Suprapubic skin (tissue), 3 donors: ENCODE results near the gene GRK5.

Source experiments
- POLR2A ChIP-seq, 2 donors: fragments of 450-650 bp; IDR thresholded peaks; one replicate each; pipeline ENCODE4 v1.6.1; 2017; ENCODE audit warnings: antibody characterized with exemption in 2 of 2, mild to moderate bottlenecking in 2 of 2, moderate library complexity in 2 of 2
- TF ChIP-seq, protein P1 (sequence below), 2 donors: fragments of 200-600 bp in 1 of 2; fragments of 450-650 bp in 1 of 2; sonication (generic) in 1 of 2; IDR thresholded peaks; one replicate each; pipeline ENCODE4 v1.5.1; 2016 to 2019; ENCODE audit warnings: antibody characterized with exemption in 2 of 2, mild to moderate bottlenecking in 1 of 2, moderate library complexity in 1 of 2

DNA sequence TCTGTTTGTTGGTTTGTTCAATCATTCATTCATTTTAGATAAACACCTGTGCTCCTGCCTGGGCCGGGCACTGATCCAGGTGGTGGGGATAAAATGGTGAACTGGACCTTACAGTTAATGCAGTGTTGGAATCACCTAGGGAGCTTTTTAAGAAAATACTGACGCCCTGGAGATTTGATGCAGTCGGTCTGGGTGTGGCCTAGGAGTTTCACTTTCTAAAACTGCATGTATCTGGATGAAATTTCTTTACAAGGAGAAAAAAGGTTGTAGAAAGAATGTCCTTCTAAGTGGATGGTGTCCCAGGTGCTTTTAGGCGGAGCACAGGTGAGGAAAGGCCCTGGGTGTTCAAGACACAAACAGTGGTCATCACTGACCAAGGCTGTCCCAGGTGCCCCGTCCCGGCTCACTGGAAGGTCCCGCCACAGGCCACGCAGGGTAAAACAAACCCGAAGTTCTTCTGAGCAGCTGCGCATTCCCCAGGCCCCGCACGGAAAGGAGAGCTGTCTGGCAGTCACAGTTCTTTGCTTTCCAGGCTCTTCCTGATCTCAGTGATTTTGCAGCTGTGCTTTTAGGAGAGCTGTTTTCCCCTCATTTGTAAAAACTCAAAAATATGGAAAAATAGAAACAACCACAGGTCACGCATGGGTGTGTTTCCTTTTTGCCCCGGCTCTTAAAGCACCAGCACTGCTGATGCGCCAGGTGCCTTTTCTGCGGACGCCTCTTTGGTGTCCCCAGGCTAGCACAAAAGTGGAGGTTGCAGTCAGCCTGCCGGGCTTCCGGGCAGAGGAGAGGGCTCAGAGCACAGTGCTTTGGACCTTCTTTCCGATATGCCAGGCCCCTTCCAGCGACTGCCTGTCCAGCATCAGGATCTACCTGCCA is 161.9 kb downstream of the GRK5 start:
- no peak for TF ChIP-seq POLR2A (IDR thresholded peaks at IDR 0.05)
- TF ChIP-seq, protein P1, sequence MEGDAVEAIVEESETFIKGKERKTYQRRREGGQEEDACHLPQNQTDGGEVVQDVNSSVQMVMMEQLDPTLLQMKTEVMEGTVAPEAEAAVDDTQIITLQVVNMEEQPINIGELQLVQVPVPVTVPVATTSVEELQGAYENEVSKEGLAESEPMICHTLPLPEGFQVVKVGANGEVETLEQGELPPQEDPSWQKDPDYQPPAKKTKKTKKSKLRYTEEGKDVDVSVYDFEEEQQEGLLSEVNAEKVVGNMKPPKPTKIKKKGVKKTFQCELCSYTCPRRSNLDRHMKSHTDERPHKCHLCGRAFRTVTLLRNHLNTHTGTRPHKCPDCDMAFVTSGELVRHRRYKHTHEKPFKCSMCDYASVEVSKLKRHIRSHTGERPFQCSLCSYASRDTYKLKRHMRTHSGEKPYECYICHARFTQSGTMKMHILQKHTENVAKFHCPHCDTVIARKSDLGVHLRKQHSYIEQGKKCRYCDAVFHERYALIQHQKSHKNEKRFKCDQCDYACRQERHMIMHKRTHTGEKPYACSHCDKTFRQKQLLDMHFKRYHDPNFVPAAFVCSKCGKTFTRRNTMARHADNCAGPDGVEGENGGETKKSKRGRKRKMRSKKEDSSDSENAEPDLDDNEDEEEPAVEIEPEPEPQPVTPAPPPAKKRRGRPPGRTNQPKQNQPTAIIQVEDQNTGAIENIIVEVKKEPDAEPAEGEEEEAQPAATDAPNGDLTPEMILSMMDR (IDR thresholded peaks at IDR 0.05), result no peak
